KOPT-K1 (cell line): ENCODE data around the gene ACAT1.

Experiments used
- H3K27ac ChIP-seq: fragments of 200-600 bp; sonication (generic); 2 replicates; pipeline ENCODE4 v1.5.1; 2016; ENCODE audit warnings: antibody characterized with exemption, mild to moderate bottlenecking, low read depth, low read length; ENCODE audit not compliant: poor library complexity, severe bottlenecking
- H3K36me3 ChIP-seq: fragments of 200-600 bp; sonication (generic); 2 replicates; pipeline ENCODE4 v1.5.1; 2017; ENCODE audit warnings: antibody characterized with exemption, mild to moderate bottlenecking, low read length, moderate library complexity; ENCODE audit not compliant: insufficient read depth
- H3K9me3 ChIP-seq: fragments of 200-600 bp; sonication (generic); 2 replicates; pipeline ENCODE4 v1.5.1; 2017; ENCODE audit warnings: antibody characterized with exemption, low read length, mild to moderate bottlenecking; ENCODE audit not compliant: insufficient read depth, poor library complexity, severe bottlenecking

The ACAT1 gene

GRCh38 chr11:108196901-108197300 is 75.5 kb downstream of the ACAT1 start:
- no peaks in the 10 kb centered on the region for H3K9me3 ChIP-seq
- H3K27ac ChIP-seq: no peak overlapping the region
- peaks cover 97% of the 10 kb centered on the region for H3K36me3 ChIP-seq
